Measurements from ENCODE around the gene PLS1.
A peak's percentile ranks its signal among the peaks of the same experiment; 100 is the strongest.
"Not testable (repeated sequence)": the region's sequence is repeated elsewhere in the genome, so short reads cannot be mapped to it uniquely, and the experiment has no call there.

PLS1 gene

DNA sequence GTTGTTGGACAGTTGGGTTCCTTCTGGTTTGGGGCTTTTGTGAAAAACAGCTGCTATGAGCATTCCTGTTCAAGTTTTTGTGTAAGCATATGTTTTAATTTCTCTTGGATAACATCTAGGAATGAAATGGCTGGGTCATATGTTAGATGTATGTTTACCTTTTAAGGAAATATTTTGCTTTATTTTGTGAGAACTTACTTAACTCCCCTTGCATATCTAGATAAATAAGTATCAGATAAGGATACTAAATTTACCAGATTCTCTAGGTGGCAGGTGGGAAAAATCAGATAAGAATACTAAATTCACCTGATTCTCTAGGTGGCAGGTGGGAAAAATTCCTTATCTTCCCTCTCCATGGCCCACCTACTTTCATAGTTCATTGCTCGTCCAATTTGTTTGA is 1.1 kb upstream of the PLS1 start:
- DNase-seq, result no peak

DNA sequence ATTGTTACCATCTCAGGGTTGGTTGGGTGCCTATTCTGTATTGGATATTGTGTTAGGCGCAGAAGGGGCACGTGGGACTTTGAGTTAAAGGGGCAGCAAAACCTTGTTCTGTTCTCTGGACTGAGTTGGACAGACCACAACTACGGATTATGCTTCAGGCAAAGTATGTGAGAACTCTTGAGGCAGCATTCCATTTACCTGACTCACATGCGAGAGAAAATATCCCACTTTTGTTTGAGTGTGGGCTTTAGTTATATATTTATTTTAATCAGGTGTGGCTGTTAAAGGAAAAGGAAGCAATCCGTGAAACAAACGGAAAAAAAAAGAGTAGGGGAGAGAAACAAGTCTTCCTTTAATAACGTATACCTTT is 627 bp upstream of the PLS1 start:
- no peak for DNase-seq

DNA sequence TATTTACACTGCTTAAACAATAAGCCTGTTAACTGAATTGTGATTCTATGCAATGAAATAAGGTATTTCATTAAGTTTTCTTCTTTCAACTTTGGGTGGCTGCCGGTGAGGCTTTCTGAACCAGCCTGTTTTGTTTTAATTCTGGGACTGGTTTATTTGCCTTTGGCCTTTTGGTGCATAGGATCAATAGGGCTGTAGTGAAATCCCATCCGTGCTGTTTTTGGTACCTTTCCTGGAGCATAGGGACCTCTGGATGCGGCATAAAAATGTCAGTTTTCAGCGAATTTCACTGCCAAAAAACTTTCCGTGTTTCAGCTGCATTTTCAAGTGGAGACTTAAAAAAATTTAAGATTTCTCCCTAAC is 514 bp downstream of the PLS1 start:
- no peak for DNase-seq

DNA sequence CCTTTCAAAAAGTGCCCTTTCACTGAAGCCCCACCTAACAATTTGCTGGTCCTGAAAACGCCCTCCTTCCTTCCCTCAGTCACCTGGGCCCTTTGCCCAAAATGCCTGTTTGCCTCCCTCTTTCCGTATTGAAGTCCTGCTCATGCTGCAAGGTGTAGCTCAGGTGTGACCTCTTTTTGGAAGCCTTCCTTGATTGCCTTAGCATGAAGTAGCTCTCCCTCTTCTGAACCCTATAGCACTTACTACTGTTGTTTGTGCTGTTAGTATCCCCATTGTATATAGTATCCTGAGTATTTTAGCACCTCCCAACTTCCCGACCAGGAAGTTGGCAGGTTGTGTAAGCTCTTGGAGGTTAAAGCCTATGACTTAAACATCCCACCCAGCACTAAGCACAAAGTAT is 1.7 kb downstream of the PLS1 start:
- no peak for DNase-seq

DNA sequence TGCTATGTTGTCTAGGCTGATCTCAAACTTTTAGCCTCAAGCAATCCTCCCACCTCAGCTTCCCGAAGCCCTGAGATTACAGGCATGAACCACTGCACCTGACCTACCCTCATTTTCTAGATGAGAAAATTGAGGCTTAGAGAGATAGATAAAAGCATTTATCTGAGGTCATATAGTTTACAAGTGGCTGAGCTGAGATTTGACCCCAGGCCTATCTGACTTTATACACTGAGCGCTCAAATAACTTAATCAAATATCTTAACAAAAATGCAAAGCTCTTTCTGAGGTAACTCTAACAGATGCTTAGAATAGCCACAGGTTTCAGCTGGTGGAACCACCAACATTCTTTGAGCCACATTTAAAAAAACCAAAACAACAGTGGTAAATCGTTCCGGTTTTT is 5.5 kb downstream of the PLS1 start:
- no peak for DNase-seq

DNA sequence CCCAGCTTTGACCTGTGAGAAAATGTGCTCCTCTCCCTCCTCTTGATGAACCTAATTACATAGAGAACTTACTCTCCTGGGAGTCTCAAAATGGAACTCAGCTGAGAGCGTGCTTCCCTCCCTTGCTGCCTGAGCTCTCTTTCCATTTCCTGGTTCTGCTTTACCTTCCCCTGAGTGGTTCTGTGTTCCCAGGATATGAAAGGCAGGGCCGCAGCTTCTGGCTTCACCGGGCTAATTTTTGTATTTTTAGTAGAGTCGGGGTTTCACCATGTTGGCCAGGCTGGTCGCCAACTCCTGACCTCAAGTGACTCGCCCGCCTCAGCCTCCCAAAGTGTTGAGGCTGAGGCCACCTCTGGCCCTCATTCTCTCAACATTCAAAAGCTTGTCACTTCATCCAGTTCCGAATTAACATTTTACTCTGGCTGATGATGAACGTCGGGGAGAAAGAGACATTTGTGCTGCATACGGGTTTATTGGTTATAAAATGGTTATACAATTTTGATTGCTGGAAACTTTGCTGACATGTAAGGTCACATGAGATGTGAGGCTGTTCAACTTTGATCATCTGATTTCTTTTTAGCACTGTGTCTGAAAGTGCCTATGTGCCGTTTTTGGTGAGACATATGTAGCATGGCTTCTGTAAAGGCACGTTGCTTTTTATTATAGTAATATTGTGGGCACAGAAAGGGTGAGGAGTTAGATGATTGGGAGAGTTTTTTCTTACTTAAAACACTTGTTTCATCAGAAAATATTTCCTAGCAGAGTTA is 6.6 kb downstream of the PLS1 start:
- no peak for DNase-seq

DNA sequence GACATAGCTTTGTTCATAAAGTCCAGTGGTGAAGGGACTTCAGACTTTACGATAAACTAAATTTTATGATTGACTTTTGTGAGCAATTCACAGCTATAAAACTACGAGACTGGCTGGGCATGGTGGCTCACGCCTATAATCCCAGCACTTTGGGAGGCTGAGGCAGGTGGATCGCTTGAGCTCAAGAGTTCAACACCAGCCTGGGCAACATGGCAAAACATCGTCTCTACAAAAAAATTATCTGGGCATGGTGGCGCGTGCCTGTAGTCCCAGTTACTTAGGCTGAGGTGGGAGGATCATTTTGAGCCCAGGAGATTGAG is 7.2 kb downstream of the PLS1 start:
- DNase-seq, result not testable (repeated sequence)

DNA sequence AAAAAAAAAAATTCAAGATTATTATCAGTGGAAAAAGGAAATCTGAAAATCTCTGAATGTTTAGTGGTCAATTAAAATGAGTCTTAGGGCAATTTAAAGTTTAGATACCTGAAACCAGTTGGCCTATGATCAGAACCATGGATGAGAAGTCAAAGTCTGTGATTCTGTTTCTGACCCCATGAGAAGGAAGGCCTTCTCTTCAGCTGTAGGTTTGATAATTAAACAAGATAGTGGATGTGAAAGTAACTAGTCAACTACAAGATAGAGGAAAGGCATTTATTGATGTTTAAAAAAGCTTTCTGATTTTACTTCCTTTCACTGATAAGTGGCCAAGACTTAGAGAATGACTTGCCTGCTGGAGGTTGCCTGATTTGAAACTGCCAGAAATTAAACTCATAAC is 8.7 kb downstream of the PLS1 start:
- no peak for DNase-seq

DNA sequence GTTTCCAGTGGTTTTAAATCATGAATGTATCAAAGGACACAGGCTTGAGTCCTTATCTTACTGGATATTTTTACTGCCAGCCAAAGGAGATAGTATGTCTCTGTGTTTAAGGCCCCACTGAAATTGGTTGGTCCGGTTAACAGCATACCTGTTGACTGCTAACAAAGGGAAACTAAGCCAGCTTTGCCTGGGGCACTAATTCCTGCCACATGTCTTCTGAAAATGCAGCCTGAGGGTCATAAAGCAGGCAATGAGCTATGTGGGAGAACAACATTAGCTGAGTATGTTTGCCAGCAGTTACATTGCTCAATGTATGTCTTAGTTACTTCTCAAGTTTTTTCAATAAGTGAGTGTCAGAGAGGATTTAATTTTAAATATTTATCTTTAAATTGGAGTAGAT is 12.4 kb downstream of the PLS1 start:
- DNase-seq, result no peak

DNA sequence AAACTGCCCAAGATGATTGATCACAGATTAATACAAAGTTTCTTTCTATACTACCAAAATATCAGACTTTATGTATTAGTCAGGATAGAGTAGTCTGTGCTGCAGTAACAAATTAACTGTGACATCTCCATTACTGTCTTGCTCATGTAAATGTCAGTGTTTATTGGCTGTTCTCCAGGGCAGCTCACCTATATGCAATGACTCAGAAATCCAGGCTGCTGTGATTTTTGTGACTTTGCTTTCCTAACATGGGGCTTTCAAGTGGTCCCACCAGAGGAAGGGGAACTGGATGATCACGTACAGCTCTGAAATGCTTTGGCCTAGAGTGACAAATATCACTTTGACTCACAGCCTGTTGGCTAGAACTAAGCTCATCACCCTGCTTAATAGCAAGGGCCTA is 12.9 kb downstream of the PLS1 start:
- DNase-seq, result no peak

DNA sequence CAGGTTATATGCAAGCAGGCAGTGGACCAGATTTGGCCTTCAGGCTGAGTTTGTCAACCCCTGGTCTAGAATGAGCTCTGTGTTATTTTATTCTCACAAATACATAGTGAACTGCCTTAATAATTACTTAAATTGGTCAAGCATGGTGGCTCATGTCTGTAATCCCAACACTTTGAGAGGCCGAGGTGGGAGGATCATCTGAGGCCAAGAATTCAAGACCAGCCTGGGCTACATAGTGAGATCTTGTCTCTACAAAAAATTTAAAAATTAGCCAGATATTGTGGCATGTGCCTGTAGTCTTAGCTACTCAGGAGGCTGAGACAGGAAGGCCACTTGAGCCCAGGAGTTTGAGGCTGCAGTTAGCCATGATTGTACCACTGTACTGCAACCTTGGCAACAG is 15.0 kb downstream of the PLS1 start:
- DNase-seq, result no peak

DNA sequence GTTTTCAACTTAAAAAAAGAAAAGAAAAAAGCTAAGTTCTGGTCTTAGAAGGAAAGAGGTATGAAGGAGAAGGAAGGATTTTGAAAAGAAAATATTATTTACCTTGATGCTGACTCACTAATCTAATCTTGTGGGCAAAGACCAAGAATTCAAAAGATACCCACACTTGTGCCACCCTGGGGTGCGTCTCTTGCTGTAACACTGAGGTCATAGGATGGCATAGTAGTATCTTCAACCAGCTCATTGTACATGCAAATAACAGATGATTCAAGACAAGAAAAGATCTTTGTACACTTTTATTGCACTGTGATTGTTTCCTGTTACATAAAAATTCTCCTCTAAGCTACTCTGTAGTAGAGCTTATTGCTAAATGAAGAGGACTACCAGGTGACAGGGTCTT is 17.3 kb downstream of the PLS1 start:
- no peak for DNase-seq

DNA sequence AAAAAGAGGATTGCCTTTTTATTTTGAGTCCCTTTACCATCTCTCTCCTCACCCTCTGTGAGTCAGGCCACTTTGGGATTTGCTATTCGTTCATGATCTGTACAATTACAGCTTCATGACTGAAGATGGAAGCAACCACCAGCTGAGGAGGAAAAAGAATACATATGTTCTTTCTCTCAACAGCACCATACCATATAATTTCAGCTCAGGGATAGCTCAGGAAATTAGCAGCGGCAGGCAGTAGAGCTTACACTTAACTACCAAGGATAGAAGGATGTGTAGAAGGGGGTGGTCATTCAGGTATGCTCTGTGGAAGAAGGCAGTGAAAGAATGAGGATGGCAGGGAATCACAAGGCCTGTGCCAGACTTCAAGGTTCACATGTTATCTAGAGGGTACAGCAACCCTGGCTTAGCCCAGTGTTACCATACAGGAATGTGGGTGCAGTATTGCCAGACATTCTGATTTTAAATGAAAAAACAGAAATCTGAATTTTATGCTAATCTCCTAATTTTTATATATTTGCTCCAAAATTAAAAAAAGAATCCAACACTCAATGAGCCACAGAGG is 17.9 kb downstream of the PLS1 start:
- DNase-seq, result no peak

DNA sequence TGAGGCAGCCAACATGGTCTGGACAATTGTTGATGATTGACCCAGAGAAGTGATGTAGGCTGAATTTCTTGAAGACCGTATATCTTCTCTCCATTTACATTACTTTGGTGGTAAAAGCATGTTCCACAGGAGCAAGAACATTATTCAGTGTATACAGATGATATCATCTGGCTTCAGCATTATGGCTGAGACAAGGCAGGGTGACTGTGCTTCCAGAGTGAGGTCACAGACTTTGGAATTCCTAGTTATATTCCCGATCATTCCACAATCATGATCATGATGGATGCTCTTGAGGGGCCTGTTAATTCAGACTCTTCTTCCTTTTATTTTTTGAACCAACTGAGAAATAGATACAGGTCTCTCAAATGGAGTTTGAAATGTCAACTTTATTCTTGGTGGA is 19.0 kb downstream of the PLS1 start:
- no peak for DNase-seq

DNA sequence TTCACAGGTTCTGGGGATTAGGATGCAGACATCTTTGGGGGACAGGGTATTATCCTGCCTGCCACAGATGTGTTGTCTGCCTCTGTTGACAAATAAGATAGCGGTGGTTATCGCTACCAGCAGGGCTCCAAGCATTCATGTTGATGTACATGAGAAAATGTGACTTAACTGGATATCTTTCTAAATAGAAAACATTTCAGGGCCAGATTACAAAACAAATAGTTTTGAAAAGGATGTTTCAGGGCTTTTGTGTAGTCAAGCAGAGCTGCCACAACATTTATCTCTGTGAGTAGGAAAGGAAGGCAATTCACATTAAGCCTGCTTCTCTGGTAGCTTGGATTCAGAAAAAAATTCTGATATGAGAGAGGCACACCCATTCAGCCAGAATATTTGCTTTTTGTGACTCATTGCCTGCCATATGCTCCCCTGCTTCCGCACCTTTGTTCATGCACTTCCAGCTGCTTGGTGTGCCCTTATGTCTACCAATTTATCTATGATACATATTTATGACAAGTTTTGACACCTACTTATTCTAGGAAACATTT is 22.8 kb downstream of the PLS1 start:
- DNase-seq, result peak in 7 of 56 donors; percentile 1 to 15 (median 2)

DNA sequence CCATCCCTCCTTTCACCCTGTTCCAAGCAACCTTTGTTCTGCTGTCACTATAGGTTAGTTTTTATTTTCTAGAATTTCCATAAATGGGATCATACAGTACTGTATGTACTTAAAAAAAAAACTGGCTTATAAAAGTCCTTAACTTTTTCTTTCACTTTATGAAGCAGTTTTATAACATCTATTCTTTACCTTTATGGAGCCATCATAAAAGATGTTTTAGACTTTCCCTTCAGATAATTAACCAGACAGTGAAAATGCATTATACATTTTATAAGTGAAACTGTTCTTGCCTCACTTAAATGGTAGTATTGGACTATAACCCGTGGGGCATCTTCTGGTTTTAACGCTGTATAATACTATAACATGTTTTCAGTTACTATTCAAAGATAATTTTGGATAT is 26.2 kb downstream of the PLS1 start:
- DNase-seq, result no peak

DNA sequence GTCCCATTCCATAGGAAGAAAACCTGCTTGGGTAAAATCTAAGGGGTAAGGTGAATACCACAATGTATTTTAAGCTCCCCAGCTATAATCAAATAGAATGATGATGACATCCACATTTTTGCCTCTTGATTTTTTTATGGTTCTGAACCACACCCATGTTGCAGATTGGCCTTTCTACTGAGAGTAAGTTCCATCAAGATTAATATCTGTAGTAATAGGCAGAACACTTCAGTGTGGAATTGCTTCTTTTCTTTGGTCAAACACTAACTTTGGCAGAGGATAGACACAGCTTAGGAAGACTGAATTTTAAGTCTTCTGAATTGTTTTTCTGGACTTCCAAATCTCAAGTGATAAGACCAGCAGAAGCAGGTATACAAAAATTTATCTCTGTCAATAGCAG is 27.0 kb downstream of the PLS1 start:
- DNase-seq, result no peak

DNA sequence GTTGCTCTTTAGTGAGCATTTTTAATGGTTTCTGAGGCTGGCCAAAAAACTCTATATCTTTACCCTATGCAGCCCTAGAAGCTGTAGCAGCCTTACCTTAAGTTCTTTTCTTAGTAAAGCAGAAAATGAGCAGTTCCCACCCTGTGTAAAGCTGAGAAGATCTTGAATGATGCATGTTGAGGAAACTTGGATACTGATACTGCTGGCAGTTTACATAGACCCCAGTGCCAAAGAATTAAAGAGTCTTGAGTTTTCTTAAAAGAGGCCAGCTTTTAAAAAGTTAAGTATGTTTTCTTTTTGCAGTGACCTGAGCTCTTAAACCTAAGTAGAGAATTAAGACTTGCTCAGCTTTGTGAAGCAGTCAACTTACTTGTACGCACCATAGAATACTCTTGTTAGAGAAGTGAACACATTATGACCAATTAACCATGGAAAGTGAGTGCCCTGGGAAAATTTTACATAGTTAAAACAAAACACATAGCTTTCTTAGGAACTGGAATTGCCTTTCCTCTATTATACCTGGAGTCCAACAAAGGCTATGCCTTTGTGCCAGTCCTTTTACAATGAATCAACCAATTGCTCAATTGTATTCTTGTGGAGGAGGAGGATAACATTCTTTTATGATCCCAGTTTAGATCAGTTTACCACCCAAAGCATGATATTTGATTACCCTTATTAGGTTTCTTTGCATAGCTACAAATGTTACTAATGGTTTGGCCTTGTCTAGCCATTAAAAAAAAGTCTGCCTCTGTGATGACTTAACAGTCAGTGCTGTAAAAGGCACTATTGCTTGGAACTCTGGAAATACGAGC is 28.4 kb downstream of the PLS1 start:
- DNase-seq, result no peak

DNA sequence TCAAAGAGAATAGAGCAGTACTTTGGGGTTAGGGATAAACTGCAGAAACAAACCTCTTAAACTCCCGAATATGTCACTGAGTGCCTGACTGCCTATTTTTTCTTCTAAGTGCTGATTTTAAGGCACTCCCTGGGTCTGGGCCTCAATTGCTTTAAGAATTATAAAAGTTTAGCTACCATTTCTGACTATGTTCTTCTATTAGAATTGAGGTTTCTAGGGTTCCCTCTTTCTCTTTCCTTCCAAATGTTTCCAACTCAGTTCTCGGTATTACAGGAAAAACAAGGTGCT is 28.9 kb downstream of the PLS1 start:
- DNase-seq, result no peak

DNA sequence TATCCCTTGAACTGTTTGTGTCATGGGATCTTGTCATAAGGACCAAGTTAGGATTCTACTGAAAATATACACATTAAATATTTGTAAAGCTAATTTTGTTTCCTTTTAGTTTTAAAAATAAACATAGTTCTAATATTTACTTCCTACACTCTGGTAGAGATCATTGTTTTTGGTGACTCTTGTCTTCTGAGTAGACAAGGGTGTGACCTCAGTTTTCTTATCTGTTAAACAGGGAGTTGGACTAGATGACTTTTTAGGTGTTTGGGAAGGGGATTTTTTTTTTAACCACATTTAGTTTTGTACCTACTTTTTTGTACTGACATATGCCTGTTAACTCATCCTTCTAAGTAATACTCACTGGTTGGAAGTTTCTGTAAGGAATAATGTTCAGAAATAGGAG is 30.8 kb downstream of the PLS1 start:
- DNase-seq, result no peak

DNA sequence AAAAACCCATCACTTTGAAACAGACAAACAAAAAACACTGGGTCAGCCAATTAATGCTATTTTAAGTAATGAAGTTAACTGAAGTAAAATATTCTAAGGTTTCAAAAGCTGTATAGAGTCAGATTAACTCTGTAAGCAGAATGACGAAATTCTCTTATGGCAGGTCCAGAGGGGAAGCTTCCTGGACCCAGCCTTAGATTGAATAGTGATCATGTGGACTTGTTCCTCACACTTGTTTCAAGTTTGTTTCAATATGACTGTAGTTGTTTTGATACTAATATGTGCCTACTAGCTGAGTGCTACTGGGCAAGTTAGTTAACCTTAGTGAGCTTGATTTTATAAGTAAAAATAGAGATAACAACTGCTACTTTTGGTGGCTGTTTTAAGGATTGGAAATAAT is 32.6 kb downstream of the PLS1 start:
- no peak for DNase-seq

DNA sequence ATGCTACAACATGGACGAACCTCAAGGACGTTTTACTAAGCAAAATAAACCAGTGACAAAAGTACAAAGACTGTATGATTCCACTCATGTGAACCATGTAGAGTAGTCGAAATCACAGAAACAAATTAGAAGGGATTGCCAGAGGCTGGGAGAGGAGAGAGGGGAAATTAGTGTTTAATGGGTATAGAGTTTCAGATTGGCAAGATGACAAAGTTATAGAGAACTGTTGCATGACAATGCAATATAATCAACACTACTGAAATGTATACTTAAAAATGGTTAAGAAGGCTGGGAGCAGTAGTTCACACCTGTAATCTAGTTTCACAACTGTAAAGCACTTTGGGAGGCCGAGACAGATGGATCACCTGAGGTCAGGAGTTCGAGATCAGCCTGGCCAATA is 36.9 kb downstream of the PLS1 start:
- DNase-seq, result no peak

DNA sequence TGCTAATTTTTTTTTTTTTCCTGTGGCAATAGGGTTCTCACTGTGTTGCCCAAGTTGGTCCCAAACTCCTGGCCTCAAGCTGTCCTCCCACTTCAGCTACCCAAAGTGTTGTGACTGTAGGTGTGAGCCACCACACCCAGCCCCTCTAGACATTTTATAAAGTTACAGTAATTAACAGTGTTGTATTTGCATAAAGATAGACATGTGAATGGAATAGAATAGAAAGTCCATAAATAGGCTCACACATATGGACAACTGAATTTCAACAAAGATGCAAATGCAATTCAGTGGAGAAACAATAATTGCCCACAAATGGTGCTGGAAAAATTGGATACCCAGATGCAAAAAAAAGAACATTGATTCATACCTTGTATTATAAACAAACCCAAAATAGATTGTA is 39.9 kb downstream of the PLS1 start:
- DNase-seq, result no peak

Measured in amygdala (tissue), 56 donors.